Measurements from ENCODE around the gene COL8A1.
"Not testable (repeated sequence)": the region's sequence is repeated elsewhere in the genome, so short reads cannot be mapped to it uniquely, and the experiment has no call there.

Gene COL8A1

DNA sequence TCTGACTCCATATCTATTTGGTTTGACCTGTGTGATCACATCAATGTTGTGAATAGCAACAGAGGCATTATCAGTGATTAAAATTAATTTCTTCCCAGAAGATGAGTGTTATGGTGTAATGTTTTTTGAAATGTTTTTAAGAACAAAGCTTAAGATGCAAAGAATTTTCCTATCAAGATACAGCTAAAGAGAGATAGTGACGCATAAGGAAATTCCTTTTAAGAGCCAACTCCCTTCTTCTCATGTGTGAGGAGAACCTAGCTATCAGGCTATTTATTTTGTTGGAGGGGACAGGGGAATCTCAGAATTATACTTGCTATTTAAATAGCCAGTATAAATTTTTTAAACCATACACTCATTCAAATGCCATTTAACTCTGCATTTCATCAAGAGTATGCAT, 71.3 kb downstream of the COL8A1 start:
- no peak for DNase-seq (ENCODE audit: low read depth)

DNA sequence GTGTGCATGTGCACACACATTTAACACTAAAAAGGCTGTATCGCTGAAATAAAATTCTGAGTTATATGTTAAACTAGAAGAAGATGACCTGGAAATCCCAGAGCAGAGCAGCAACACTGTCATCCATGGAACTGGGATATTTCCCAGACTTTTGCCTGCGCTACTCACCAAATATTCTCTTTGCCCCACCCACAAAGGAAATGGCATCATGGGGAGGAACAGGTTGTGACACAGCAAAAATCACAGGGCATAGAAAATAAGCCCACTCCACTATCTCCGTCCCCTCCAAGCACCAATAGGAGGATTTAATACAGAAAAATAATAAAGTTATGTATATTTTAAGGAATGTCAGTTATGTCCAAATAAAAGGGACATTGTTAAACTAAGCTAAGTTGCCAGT, 71.7 kb downstream of the COL8A1 start:
- no peak for DNase-seq (ENCODE audit: low read depth)

DNA sequence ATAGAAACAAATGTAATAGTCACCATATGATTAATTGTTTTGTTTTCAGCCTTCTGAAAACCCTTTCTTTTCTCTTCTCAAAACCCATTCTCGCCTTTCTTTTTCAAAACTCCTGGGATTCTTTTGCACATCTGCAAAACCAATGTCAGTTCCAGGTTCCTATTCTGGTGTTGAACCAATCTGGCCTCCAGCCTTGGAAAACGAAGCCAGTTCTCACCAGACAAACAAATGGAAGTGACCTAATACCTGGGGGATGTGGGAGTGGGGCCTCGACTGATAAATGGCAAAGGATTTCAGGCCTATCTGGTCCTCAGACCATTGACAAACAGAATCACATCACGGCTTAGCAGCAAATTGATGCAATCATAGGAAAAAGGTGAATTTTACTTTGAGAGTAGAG, 73.0 kb downstream of the COL8A1 start:
- DNase-seq (ENCODE audit: low read depth): no peak

DNA sequence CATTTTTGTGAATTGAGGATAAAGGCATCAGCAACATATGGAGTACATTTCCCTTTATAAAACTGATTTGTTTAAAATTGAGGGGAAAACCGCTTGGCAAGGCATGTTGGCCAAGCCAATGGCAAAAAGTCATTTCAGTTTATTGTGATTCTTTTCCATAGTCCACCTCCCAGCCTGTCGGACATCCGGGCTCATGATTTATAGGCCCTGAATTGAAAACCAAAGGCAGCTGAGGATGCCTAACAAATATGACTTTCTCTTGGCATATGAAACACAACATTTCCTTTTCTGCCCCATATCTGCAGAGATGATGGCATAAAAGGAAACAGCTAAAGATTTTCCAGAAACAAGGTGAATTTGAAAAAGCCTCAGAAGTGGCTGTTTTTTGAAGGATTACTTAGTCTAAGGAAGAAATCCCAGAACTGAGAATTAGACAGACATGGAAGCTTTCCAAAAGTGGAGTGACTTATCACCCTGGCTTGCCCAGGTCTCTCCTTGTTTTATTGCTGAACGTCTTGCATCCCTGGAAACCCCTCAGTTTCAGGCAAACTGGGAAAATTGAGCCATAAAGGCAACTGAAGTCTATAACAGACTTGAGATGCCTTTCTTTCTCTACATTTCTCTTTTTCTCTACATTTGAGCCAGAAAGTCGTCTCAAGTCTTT, 74.0 kb downstream of the COL8A1 start:
- DNase-seq (ENCODE audit: low read depth): no peak

DNA sequence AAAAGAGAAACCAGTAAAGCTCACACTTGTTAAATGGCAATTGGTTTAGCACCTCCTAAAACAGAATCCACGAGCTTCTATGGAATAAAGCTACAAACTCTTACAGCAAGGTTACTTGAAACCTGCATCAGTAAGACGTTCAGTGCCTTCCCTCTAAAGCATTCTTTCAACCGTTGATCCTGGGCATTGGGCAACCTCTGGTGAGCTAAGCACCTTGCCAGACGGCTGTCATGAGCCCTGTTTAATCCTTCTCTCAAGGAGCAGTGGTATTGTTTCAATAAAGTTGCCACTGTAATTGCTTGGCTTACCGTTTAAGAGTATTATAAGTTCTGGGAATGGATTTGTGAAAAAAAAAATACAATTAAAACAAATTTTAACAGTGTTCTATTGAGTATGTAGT, 75.0 kb downstream of the COL8A1 start:
- no peak for DNase-seq (ENCODE audit: low read depth)

DNA sequence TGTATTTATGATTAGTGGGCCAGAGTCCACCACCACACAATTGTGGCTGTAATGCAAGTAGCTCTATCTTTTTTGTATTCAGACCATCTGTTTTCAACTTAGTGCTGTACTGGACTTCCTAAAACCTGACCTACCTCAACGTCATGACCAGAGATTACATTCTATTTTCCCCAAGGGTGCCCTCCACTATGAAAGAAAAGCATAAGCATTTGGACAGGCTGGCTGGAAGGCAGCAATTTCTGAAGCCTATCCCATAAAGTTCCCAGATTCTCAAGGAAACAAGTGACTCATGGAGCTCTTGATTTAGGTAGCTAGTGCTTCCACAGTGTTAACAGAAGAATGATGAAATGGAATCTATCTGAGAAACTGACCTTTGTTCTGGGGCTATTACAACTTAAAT, 75.8 kb downstream of the COL8A1 start:
- DNase-seq (ENCODE audit: low read depth): peak; percentile 41

DNA sequence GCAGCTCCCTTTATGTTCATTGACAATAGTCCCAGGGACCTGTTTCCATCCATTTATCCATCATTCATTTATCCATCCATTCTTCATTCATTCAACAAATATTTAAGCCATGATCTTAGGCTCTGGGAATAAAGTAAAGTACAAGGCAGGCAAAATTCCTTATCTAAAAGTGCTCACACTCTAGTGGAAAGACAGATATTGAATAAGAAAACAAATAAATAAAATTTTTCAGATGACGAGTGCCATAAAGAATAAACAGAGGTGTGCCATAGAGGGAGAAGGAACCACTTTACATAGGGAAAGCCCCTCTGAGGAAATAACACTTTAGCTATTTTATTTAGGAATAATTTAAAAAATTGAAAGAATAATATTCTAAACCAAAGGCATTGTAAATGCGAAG, 76.2 kb downstream of the COL8A1 start:
- no peak for DNase-seq (ENCODE audit: low read depth)

DNA sequence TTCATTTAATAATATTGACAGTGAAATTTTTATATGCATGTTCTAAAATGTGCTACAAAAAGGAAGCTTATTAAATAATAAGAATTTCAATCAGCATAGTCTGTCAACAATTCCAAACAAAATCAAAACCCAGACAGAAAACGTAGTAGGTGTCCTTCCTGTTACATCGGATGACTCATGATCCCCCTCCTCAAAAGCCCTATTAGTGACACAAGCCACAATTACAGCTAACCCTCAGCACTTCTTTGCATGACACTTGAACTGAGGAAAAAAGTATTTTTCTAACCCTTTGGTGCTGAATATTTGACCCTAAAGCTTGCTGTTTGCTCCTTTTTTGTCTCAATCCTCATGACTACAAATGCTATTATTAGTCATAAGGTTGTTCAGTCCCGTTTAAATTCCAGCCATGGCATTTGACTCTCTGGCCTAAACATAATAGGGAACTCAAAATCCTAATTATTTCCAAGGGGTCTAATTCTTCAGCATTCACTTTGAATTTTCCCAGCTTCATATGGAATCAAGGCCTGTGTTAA, 78.1 kb downstream of the COL8A1 start:
- DNase-seq (ENCODE audit: low read depth): no peak

DNA sequence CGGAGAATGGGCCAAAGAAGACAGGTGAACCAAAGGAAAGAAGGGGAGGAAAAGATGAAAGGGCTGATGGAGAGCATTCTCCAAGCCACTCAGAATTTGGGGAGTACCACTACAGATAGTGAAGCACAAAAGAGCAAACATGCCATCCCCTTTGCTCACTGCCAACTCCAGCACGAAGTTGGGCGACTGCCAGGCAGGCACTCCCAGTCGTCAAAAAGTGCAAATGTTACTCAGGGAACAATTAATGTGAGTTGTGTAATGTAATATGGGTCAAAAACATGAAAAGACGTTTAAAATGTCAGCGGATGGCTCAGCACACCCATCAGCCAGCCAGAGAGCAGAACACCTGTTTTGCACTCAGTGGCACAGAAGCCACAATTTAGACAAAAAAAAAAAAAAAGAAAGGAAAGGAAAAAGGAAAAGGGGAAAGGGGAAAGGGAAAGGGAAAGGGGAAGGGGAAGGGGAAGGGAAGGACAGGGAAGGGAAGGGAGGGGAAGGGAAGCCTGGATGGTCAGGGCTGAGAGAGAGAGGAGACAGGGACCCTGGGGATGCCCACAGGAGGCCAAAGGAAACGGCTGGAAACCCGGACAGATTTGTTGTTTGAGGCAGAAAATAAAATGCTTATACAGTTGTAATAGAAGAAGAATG, 82.7 kb downstream of the COL8A1 start:
- no peak for DNase-seq (ENCODE audit: low read depth)

DNA sequence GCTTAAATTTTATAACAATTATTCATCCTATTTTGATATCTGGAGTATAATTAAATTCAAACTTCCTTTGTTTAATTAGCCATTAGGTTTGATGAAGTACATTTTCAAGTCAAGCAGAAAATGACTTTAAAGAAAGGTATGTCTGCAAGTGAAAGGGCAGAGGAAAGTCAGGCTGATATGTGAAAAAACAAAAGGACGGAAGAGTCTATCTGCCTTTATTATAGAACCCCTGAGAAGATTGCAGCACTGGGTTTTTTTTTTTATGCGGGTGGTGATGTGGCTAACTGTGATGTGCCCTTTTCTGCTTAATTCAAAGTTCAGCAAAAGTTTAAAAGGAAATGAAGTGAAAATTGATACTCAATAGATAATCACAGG, 83.2 kb downstream of the COL8A1 start:
- no peak for DNase-seq (ENCODE audit: low read depth)

DNA sequence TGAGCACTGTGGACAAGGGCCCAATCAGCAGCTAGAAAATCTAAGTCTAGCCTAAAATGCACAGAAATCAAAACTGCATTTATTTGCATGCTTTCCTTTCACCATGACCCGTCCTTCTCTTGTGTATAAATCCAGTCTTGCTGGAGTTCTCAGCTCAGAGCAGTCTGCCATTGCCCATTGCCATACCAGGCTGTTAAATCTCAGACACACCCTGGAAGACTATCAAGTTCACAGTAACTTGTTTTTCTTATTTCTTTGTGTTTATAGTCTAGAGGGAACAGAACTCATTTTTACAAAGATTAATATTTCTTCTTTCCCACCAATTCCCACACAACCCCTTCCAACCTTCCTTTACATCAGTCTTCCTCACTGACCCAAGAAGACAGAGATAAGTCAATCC, 85.9 kb downstream of the COL8A1 start:
- DNase-seq (ENCODE audit: low read depth): no peak

DNA sequence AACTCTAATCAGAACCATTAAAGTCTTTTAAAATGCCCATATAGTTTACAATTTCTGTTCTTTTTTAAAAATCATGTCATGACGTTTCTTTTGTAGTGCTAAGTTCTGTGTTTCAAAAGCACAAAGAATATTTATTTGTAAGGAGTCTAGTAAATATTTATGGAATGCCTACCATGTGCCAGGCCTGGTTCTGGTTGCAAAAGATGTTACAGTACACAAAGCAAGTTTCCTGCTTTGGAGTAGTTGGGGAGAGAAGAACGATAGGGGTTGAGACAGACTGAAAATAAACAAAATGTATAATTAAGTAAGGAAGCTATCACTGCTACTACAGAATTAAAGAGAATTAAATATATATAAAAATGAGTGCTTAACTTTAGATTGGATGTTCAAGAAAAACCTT, 92.5 kb downstream of the COL8A1 start:
- no peak for DNase-seq (ENCODE audit: low read depth)

DNA sequence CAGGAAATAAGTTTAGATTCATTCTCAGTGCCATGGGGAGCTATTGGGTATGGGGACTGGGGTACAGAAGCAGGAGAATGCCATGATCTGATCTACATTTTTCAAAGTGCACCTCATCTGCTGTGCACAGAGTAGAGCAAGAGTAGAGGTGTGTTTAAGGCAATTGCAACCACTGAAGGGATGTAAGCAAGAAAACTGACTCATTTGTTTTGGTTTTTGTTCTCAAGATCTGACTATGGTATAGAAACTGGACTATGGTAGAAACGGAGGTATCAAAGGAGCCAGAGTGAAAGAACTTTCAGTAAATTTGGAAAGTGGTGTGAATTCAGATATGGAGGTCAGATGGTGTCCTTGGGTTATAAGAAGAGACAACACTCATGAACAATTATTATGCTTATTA, 93.1 kb downstream of the COL8A1 start:
- DNase-seq (ENCODE audit: low read depth): no peak

DNA sequence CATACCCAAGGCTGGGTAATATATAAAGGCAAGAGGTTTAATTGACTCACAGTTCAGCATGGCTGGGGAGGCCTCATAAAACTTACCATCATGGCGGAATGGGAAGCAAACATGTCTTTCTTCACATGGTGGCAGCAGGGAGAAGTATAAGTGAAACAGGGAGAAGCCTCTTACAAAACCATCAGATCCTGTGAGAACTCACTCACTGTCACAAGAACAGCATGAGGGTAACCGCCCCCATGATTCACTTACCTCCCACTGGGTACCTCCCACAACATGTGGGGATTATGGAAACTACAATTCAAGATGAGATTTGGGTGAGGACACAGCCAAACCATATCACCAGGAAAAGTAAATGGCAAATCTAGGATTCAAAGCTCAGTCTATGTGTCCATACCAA, 102.0 kb downstream of the COL8A1 start:
- not testable (repeated sequence) for DNase-seq (ENCODE audit: low read depth)

DNA sequence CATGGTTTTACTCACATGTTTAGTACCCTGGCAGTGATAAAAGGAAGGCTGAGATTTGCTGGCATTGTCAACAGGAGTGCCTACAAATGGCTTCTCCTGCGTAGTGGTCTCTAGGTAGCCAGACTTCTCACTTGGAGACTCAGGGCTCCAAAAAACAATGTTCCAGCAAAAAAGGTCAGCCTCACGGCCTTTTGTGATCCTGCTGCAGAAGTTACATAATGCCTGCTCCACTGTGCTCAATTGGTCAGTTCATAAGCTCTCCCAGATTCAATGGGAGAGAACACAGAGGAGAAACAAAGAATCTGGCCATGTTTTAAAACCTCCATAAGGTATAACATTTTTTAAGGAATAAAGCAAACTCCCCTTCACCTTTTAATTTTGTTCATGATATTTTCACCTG, 103.2 kb downstream of the COL8A1 start:
- DNase-seq (ENCODE audit: low read depth): no peak

DNA sequence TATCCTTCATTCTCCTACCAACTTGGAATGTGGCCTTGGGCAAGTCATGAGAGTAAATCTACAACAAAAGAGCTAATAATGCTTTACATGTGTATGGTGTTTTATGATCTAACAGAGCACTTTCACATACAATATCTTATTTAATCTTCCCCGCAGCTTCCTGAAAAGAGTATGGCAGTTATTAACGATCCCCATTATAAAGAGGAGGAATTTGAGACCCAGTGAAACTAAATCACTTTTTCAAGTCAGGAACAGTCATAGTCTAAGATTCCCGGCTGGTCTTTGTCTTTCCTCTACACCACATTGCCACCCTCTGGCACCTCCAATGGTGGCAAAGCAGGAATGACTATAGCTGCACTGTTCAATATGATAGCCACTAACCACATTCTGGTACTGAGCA, 109.5 kb downstream of the COL8A1 start:
- peak; percentile 21 for DNase-seq (ENCODE audit: low read depth)

DNA sequence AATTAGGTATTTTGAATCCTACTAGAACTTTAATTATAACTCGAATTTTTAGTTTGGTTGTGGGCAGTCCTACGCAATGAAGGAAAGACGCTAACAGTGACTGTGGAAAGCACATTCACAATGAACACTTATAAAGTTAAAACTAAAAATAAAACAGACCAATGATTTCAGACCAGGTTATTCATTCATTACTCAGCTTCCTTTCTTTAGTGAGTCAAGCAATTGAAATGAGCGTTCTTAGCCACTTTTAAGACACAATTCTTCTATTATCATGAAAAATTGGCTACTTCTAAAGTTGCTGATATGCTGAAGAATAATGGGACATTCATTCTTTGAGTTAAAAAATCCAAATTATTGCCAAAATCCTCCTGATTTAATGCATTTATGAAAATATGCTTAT, 113.3 kb downstream of the COL8A1 start:
- DNase-seq (ENCODE audit: low read depth): peak; percentile 14

DNA sequence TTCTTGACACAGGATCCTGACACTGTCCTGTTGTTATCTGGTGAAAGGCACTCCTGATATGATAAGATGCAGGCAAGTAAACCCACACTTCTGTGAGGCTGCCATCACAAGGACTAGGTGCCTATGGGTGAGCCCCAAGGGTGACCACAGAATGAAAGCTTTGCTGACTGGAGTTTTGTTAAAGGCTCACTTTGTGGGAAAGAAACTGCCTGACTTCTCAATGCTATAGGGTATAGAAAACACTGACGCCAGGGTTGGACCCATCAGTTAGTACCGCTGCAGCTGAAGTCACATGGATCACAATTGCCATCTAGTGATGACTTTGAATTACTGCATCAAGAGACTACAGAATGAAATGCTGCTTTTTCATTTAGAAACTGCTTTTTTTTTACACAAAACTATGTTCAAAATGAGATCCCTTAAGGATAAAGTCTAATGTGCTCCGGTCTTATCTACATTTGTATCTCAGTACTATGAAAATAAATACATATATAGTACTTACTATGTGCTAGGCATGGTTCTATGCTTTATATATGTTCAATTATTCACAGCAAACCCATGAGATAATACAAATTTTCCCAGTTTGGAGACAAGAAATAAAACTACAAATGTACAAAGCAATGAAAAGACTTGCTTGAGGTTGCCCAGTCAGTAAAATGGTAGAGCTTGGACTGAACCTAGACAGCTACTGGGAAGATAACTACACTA, 115.0 kb downstream of the COL8A1 start:
- DNase-seq (ENCODE audit: low read depth): peak; percentile 82

DNA sequence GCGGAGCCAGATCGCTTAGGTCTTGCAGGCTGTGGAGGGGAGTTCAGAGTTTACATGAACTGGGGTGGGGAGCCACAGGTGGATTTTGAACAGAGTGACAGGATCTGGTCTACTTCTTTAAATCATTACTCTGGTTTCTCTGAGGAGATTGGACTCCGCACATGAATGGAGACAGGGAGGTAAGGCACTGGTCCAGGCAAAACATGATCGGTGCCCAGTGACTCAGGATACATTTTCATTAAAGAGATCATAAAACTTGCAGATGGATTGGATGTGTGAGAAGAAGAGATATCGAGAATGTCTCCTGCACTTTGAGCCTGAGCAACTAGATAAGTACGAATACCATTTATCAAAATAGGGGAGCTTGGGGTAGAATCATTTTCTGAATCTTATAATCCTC, 117.4 kb downstream of the COL8A1 start:
- no peak for DNase-seq (ENCODE audit: low read depth)

DNA sequence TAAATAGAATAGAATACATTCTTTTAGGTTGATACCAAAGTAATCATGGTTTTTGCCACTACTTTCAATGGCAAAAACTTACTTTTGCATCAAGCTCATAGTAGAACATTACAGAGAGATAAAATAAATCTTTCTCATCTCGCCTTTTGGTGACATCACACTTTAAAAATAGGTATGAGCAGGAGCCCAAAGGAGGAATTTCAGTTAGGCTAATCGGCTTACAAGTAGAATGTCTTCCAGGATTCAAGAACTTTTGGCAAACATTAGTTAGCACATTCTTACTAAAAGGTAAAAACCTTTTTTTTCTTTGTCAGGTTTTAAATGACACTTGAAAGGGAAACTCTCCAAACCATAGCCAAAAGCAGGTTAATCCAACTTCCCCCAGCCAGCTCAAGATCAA, 119.6 kb downstream of the COL8A1 start:
- DNase-seq (ENCODE audit: low read depth): no peak

DNA sequence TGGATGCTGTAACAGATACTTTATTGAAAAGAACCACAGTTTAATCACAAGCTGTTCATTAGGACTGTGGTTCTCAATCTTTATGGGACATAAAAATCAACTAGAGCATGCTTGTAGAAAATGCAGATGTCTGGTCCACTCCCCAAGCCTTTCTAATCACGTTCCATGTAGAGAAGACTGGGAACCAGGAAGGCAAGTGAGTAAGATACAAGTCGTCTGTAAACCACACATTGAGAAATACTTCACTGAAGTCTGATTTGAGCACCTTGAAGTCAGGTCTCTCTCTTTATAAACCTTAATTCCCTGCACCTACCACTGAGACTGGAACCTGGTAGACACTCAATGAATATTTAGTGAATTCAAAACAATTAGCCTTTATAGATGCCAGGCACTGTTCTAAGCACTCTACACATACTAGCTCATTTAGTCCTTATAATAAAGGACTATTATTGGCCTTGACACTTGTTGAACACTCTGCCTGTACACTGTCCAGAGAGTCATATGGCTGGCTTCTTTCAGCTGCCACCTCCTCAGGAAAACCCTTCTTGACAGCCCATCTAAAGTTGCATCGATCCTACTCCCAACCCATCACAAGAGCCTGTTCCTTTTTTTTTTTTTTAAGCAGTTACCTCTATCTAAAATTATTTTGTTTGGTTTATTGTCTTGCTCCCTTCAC, 120.2 kb downstream of the COL8A1 start:
- no peak for DNase-seq (ENCODE audit: low read depth)

DNA sequence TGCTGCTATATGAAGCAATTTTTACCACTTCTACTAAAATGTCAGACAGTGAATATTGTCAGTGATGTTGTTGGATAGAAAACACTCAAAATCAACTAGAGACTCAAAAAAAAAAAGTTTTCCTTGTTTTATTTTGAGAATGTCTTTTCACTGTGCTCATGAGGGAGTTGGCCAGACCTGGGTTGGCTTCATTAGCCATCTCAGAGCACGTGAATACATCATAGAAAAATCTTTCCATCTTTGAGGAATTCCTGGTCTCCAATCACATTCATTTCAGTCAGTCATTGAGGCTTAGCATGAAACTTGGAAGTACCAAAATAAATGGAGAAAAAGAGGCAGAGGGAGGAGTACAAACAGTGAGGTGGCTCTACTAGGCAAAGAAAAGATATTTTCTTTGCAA, 121.6 kb downstream of the COL8A1 start:
- no peak for DNase-seq (ENCODE audit: low read depth)

DNA sequence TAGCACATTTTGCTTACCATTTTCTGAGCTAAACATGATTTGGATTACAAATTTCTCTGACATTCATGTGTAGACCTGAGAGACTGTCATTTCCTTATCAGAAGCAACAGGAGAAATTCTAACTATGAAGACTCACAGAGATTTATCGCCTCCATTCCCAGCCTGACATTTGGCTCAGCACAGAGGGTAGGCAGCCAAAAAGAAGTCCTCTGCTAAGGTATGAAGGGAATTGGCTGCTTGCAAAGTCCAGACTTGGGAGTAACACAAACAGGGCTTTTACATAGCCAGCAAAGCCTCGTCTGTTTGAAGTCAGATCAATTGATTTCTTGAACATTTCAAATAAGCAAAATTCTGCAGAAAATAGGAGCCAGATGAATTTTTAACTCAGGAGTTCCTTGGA, 122.2 kb downstream of the COL8A1 start:
- DNase-seq (ENCODE audit: low read depth): no peak
